Measurements from ENCODE around the gene CFLAR. TPM values are rescaled to one million over a fixed set of nuclear protein-coding genes. Genes with fewer than 3 reads are reported as not detected.

Gene CFLAR
- total RNA-seq (ENCODE audit: unreplicated experiment) = 241 TPM
- long read RNA-seq, full-length matches to known transcripts = 25 of 55 reads
- long read RNA-seq, partial matches to known transcripts = 6 of 55 reads
- long read RNA-seq, other reads (novel, unspliced or antisense) = 24 of 55 reads

DNA sequence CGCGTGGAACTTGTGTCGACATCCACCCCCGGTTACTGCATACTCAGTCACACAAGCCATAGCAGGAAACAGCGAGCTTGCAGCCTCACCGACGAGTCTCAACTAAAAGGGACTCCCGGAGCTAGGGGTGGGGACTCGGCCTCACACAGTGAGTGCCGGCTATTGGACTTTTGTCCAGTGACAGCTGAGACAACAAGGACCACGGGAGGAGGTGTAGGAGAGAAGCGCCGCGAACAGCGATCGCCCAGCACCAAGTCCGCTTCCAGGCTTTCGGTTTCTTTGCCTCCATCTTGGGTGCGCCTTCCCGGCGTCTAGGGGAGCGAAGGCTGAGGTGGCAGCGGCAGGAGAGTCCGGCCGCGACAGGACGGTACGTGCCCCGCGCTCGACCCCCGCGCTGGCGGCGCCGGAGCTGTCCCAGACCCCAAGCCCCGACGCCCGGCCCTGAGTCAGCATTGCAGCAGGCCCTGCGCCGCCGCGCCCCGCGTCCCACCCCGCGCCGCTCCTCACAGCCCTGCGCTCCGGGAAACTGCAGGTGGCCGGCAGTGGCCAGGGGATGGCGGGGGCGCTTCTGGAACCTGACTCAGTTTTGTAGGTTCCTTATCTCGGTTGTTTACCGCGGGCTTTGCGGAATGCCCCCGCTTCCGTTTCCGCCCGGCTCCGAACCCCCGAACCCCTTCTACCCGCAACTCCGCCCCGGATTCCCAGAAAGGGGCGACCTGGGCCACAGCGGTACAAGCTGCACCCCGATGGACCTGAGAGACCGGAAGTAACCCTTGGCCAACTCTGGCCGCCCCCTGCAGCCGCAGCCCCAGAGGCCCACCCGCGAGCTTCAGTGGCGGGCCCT lies at the start of gene CFLAR:
Gene CFLAR, plus strand, starts transcription at position 50 of the 844 bp plus-strand sequence. CDS start 13,702 bp downstream, outside the sequence.
- Mint-ChIP-seq H3K27ac (ENCODE audit: unreplicated experiment) (peak within 1 kb of the TSS; percentile 96), H3K9me3 (ENCODE audit: unreplicated experiment) (no peaks in the 10 kb centered on the region), H3K4me1 (ENCODE audit: unreplicated experiment) (peaks cover 39% of the 10 kb centered on the region), H3K36me3 (ENCODE audit: low read depth, unreplicated experiment) (peaks cover 24% of the 10 kb centered on the region), H3K4me3 (ENCODE audit: unreplicated experiment) (peak within 1 kb of the TSS; percentile 93), H3K27me3 (ENCODE audit: unreplicated experiment) (no peaks in the 10 kb centered on the region)
- peak; percentile 49 for DNase-seq (ENCODE audit: low spot score)
- TF ChIP-seq, protein P1, sequence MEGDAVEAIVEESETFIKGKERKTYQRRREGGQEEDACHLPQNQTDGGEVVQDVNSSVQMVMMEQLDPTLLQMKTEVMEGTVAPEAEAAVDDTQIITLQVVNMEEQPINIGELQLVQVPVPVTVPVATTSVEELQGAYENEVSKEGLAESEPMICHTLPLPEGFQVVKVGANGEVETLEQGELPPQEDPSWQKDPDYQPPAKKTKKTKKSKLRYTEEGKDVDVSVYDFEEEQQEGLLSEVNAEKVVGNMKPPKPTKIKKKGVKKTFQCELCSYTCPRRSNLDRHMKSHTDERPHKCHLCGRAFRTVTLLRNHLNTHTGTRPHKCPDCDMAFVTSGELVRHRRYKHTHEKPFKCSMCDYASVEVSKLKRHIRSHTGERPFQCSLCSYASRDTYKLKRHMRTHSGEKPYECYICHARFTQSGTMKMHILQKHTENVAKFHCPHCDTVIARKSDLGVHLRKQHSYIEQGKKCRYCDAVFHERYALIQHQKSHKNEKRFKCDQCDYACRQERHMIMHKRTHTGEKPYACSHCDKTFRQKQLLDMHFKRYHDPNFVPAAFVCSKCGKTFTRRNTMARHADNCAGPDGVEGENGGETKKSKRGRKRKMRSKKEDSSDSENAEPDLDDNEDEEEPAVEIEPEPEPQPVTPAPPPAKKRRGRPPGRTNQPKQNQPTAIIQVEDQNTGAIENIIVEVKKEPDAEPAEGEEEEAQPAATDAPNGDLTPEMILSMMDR (IDR thresholded peaks at IDR 0.05; ENCODE audit: unreplicated experiment) = no peak

DNA sequence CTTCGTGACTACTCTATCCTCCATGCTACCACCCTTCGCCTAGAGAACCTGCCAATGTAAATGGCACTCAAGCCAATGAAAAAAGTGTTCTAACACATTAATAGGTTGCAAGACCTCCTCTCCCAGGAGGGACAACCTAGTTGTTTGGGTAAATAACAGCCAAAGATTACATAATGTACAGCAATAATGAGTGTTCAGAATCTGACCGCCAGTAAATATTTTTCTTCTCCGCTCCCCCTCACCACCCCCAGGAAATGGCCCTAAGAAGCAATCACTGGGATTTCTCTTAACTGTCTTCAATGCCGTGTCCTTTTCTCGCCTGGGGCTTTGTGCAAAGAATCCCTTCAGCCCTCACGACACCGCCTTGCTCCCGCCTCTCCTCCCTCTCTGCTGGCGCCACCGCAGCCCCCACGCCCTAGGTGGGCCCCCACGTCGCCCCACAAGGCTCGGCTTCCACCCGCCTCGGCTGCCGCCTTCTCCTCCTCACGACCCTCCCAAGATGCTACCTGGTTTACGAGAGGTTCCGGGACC lies 45.0 kb upstream of the CFLAR start:
- Mint-ChIP-seq H3K36me3 (ENCODE audit: low read depth, unreplicated experiment) (peaks cover 5% of the 10 kb centered on the region), H3K4me1 (ENCODE audit: unreplicated experiment) (peaks cover 35% of the 10 kb centered on the region), H3K27ac (ENCODE audit: unreplicated experiment) (peak overlapping the region; percentile 97), H3K4me3 (ENCODE audit: unreplicated experiment) (peak overlapping the region; percentile 100), H3K27me3 (ENCODE audit: unreplicated experiment) (peaks cover 3% of the 10 kb centered on the region), H3K9me3 (ENCODE audit: unreplicated experiment) (no peaks in the 10 kb centered on the region)
- no peak for DNase-seq (ENCODE audit: low spot score)
- TF ChIP-seq, protein P1 (IDR thresholded peaks at IDR 0.05; ENCODE audit: unreplicated experiment) = no peak

DNA sequence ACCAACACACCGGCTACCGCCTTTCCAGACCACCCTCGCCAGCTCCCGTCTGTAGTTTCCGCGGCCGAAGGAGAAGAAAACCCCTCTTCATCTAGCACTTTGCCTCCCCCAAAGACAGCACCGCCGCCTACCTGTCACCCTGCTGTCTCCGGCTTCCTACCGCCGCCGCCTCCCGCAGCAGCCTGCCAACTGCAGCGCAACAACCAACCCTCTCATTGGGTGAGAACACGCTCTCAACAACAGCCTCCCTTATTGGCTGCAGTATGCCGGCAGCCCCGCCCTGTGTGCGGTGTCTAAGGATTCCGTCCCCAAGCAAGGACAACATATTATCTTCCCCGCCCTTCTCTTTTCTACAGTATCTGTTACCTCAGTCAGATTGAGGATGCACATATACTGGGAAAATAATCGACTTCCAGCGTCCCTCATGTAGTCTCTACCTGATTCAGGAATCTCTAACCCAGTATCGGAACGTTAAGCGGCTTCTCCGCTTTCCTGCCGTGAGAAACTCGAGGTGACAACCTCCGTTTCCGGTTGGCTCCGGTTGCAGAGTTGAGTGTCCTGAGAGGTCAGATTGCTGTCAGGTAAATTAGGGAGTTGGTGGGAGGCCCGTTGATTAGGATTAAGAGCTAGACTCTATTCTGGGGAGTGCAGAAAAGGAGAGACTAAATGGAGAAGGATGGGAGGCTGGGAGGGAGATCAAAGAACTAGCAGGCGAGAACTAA lies 44.3 kb upstream of the CFLAR start, which contains the start of the genes HYCC2 and NDUFB3:
Gene HYCC2, minus strand, starts transcription at position 193 of the 722 bp plus-strand sequence. CDS start 47,662 bp downstream, outside the sequence.
Gene NDUFB3, plus strand, starts transcription at position 523 of the 722 bp plus-strand sequence. CDS start 6,882 bp downstream, outside the sequence.
- H3K4me1 Mint-ChIP-seq (ENCODE audit: unreplicated experiment) = peaks cover 35% of the 10 kb centered on the region
- peak; percentile 89 for DNase-seq (ENCODE audit: low spot score)
- H3K4me3 Mint-ChIP-seq (ENCODE audit: unreplicated experiment) = peak within 1 kb of the TSS; percentile 100
- H3K9me3 Mint-ChIP-seq (ENCODE audit: unreplicated experiment) = no peaks in the 10 kb centered on the region
- peaks cover 3% of the 10 kb centered on the region for H3K27me3 Mint-ChIP-seq (ENCODE audit: unreplicated experiment)
- peak within 1 kb of the TSS; percentile 97 for H3K27ac Mint-ChIP-seq (ENCODE audit: unreplicated experiment)
- H3K36me3 Mint-ChIP-seq (ENCODE audit: low read depth, unreplicated experiment) = peaks cover 5% of the 10 kb centered on the region
- TF ChIP-seq, protein P1 (IDR thresholded peaks at IDR 0.05; ENCODE audit: unreplicated experiment) = no peak

DNA sequence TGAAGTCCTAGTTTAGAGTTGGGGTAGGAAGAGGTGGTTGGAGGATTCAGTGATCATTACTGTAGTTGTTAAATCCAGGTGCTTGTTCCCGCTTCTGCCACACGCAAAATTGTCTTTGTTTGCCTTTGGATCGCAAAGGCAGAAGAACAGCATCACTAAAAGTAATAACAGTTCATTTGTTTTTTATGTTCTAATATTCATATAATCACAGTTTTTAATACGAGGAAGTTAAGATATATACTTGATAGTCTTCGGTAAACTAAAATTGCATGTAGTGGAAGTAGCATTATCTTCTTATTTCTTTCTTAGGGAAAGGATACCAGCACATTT lies 43.8 kb upstream of the CFLAR start:
- peaks cover 35% of the 10 kb centered on the region for H3K4me1 Mint-ChIP-seq (ENCODE audit: unreplicated experiment)
- TF ChIP-seq, protein P1 (IDR thresholded peaks at IDR 0.05; ENCODE audit: unreplicated experiment) = no peak
- peaks cover 5% of the 10 kb centered on the region for H3K36me3 Mint-ChIP-seq (ENCODE audit: low read depth, unreplicated experiment)
- H3K27ac Mint-ChIP-seq (ENCODE audit: unreplicated experiment) = peak overlapping the region; percentile 97
- H3K9me3 Mint-ChIP-seq (ENCODE audit: unreplicated experiment) = no peaks in the 10 kb centered on the region
- H3K27me3 Mint-ChIP-seq (ENCODE audit: unreplicated experiment) = peaks cover 3% of the 10 kb centered on the region
- H3K4me3 Mint-ChIP-seq (ENCODE audit: unreplicated experiment) = peak overlapping the region; percentile 100
- no peak for DNase-seq (ENCODE audit: low spot score)
